ENCODE data around the gene IPO13. TPM values are rescaled to one million over a fixed set of nuclear protein-coding genes. Genes with fewer than 3 reads are reported as not detected.

Gene IPO13
- total RNA-seq, 8 experiments from 2014 or later: 21.1 to 30.4 (median 26.7) TPM

DNA sequence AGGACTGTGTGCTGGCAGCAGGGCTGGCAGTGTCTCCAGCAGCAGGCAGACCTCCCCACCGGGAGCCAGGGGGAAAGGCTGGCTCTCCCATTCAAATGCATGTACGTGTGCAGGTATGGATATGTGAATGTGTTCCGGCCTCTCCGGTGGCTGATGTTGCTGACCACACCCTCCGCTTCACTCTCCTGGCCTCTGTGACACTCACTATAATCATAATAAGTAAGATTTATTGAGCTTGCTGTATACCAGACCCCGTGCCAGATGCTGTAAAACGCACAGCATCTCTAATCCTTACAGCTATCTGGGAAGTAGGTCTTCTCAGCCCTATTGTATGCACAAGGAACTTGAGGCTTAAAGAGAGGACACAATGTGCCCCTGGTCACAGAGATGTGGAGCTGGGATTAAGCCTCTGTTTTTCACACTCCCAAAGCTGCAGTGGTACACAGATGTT is 33.7 kb upstream of the IPO13 start:
- 28 to 83% (median 52%) methylated on average over 2 to 7 of the region's 7 CpGs; no CpG with 5 or more reads in 3 of the 10 experiments for WGBS, 10 experiments
- ATAC-seq (replicated peaks in 6 of 8): peak; percentile 56 to 89 (median 64)
- Histone ChIP-seq H3K27ac (peak overlapping the region in 1 of 2 donors; percentile 14), H3K4me3 (no peak overlapping the region), H3K4me1 (replicated peaks in 1 of 2) (peaks cover 11 to 12% of the 10 kb centered on the region in 2 donors)
- in situ Hi-C loops (cut with MboI; ENCODE audit: low pct_unique_long_range_greater_than_20kb in 2 of 9, low sequenced_read_pairs in 9 of 9, unreplicated experiment in 9 of 9): no loop called here

DNA sequence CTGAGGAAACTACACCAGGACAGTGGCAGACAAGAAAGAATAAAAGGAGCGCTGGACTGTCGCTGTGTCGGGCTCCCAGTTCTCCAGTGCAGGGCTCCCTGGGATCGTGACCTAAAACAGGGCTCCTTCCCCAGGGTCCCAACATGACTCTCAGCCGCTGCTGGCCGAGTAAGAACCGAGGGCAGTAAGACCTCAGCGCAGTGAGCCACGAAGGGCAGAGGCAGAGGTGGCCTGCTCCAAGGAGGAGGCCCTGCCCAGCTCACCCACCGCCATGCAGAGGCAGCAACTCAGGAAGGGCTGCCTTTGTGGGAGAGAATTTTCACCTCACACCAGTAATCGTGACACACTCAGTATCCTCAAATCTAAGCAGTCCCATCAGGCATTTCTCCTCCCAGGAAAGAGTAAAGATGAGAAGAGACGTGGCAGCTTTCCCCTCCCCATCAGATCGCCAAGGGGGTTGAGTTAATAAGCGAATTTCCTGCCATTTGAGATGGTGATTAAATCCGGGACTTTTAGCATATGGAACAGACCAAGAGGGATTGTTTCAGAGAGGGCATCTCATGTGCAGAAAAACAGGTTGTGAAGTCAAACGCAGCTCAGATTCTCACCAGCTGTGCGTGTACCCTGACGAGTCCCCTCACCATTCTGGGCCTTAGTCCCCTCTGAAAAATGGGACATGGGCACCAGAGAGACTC is 32.9 kb upstream of the IPO13 start:
- in situ Hi-C loops (cut with MboI; ENCODE audit: low pct_unique_long_range_greater_than_20kb in 2 of 9, low sequenced_read_pairs in 9 of 9, unreplicated experiment in 9 of 9): no loop called here
- H3K27ac ChIP-seq: no peak overlapping the region
- ATAC-seq (replicated peaks in 6 of 8): peak in 4 of 8 experiments; percentile 10 to 34 (median 26)
- H3K4me3 ChIP-seq: no peak overlapping the region
- peaks cover 11 to 12% of the 10 kb centered on the region in 2 donors for H3K4me1 ChIP-seq (replicated peaks in 1 of 2)
- 48 to 100% (median 69%) methylated on average over 2 to 16 of the region's 18 CpGs; no CpG with 5 or more reads in 3 of the 10 experiments for WGBS, 10 experiments

- H3K4me1 ChIP-seq (replicated peaks in 1 of 2): peaks cover 11 to 12% of the 10 kb centered on the region in 2 donors
- in situ Hi-C loops (cut with MboI; ENCODE audit: low pct_unique_long_range_greater_than_20kb in 2 of 9, low sequenced_read_pairs in 9 of 9, unreplicated experiment in 9 of 9): no loop called here
- WGBS, 10 experiments: 50 to 95% (median 91%) methylated on average over 3 to 9 of the region's 13 CpGs; no CpG with 5 or more reads in 5 of the 10 experiments
- H3K27ac ChIP-seq: no peak overlapping the region
- H3K4me3 ChIP-seq: no peak overlapping the region
- ATAC-seq (replicated peaks in 6 of 8): peak in 2 of 8 experiments; percentile 54 to 66
These were observed 31.9 kb upstream of the IPO13 start for GRCh38 chr1:43914576-43915525.

- in situ Hi-C loops (cut with MboI; ENCODE audit: low pct_unique_long_range_greater_than_20kb in 2 of 9, low sequenced_read_pairs in 9 of 9, unreplicated experiment in 9 of 9): no loop called here
- H3K4me1 ChIP-seq (replicated peaks in 1 of 2): no peaks in the 10 kb centered on the region
- H3K27ac ChIP-seq: no peak overlapping the region
- H3K4me3 ChIP-seq: no peak overlapping the region
- ATAC-seq (replicated peaks in 6 of 8): no peak
- 81 to 100% (median 87%) methylated on average over 1 to 4 of the region's 7 CpGs; no CpG with 5 or more reads in 5 of the 10 experiments for WGBS, 10 experiments
These were observed 26.8 kb upstream of the IPO13 start for GRCh38 chr1:43919906-43920305.

GRCh38 chr1:43921022-43921421 is 25.7 kb upstream of the IPO13 start:
- WGBS, 10 experiments: 94 to 100% (median 98%) methylated on average over 1 to 5 of the region's 6 CpGs; no CpG with 5 or more reads in 6 of the 10 experiments
- H3K4me3 ChIP-seq: no peak overlapping the region
- no peaks in the 10 kb centered on the region for H3K4me1 ChIP-seq (replicated peaks in 1 of 2)
- in situ Hi-C loops (cut with MboI; ENCODE audit: low pct_unique_long_range_greater_than_20kb in 2 of 9, low sequenced_read_pairs in 9 of 9, unreplicated experiment in 9 of 9): no loop called here
- no peak for ATAC-seq (replicated peaks in 6 of 8)
- H3K27ac ChIP-seq: no peak overlapping the region

DNA sequence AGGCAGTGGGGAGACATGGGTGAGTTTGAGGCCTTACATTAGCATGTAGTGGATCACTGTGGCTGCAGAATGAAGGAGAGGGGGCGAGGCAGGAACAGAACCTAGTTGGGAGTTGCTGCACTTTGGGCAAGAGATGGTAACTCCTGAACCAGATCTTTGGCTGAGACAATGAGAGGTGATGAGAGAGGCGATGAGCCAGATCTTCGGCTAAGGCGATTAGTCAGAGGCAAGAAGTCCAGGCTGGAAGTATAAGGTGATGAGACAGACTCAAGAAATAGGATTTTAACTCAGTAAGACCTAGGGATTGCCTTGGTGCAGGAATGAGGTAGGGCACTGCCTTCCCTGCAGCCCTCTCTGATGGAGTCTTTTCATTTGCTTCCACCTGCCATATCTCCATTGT is 22.2 kb upstream of the IPO13 start:
- ATAC-seq (replicated peaks in 6 of 8): no peak
- WGBS, 10 experiments: 50 to 84% (median 71%) methylated on average over 1 to 4 of the region's 4 CpGs; no CpG with 5 or more reads in 4 of the 10 experiments
- Histone ChIP-seq H3K4me3 (no peak overlapping the region), H3K4me1 (replicated peaks in 1 of 2) (no peaks in the 10 kb centered on the region), H3K27ac (no peak overlapping the region)
- in situ Hi-C loops (cut with MboI; ENCODE audit: low pct_unique_long_range_greater_than_20kb in 2 of 9, low sequenced_read_pairs in 9 of 9, unreplicated experiment in 9 of 9): no loop called here

GRCh38 chr1:43925846-43926245 is 20.9 kb upstream of the IPO13 start:
- H3K27ac ChIP-seq: no peak overlapping the region
- H3K4me1 ChIP-seq (replicated peaks in 1 of 2): no peaks in the 10 kb centered on the region
- 78 to 100% (median 100%) methylated on average over 1 to 9 of the region's 9 CpGs; no CpG with 5 or more reads in 2 of the 10 experiments for WGBS, 10 experiments
- in situ Hi-C loops (cut with MboI; ENCODE audit: low pct_unique_long_range_greater_than_20kb in 2 of 9, low sequenced_read_pairs in 9 of 9, unreplicated experiment in 9 of 9): loop anchor here in 5 of 9 experiments (25.0 kb wide), 2 partner anchors 164 to 389 kb away; partner anchors contain the start of gene PTPRF (in 4 of the 5)
- no peak overlapping the region for H3K4me3 ChIP-seq
- ATAC-seq (replicated peaks in 6 of 8): no peak

DNA sequence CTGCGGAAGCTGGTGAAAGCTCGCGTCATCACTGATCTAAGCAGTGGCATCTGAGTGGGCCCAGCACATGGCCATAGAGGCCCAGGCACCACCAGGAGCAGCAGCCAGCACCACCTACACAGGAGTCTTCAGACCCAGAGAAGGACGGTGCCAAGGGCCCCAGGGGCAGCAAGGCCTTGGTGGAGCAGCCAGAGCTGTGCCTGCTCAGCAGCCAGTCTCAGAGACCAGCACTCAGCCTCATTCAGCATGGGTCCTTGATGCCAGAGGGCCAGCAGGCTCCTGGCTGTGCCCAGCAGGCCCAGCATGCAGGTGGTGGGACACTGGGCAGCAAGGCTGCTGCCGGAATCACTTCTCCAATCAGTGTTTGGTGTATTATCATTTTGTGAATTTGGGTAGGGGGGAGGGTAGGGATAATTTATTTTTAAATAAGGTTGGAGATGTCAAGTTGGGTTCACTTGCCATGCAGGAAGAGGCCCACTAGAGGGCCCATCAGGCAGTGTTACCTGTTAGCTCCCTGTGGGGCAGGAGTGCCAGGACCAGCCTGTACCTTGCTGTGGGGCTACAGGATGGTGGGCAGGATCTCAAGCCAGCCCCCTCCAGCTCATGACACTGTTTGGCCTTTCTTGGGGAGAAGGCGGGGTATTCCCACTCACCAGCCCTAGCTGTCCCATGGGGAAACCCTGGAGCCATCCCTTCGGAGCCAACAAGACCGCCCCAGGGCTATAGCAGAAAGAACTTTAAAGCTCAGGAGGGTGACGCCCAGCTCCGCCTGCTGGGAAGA is 16.4 kb upstream of the IPO13 start:
- Histone ChIP-seq H3K27ac (no peak overlapping the region), H3K4me3 (no peak overlapping the region), H3K4me1 (replicated peaks in 1 of 2) (peaks cover 0 to 4% of the 10 kb centered on the region in 2 donors)
- peak in 3 of 8 experiments; percentile 72 to 84 (median 75) for ATAC-seq (replicated peaks in 6 of 8)
- WGBS, 10 experiments: 68 to 100% (median 90%) methylated on average over 3 to 8 of the region's 10 CpGs; no CpG with 5 or more reads in 5 of the 10 experiments
- in situ Hi-C loops (cut with MboI; ENCODE audit: low pct_unique_long_range_greater_than_20kb in 2 of 9, low sequenced_read_pairs in 9 of 9, unreplicated experiment in 9 of 9): loop anchor here in 6 of 9 experiments (10.0 to 25.0 kb wide), 3 partner anchors 166 to 393 kb away; partner anchors contain the start of gene PTPRF (in 4 of the 6)

DNA sequence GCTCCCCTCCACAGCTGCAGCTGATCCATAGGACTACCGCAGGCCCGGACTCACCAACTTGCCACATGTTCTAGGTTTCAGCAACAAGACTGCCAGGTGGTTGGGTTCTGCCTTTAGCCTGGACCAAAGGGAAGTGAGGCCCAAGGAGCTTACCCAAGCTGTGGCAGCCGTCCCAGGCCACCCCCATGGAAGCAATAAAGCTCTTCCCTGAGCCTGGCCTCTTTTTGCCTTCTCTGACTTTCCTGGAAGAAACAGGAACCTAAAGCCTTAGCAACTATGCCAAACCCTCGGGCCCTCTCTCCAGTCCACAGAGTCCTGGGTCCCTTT is 15.8 kb upstream of the IPO13 start:
- WGBS, 10 experiments: 25 to 100% (median 75%) methylated on average over 1 to 4 of the region's 4 CpGs; no CpG with 5 or more reads in 3 of the 10 experiments
- ATAC-seq (replicated peaks in 6 of 8): no peak
- in situ Hi-C loops (cut with MboI; ENCODE audit: low pct_unique_long_range_greater_than_20kb in 2 of 9, low sequenced_read_pairs in 9 of 9, unreplicated experiment in 9 of 9): loop anchor here in 6 of 9 experiments (10.0 to 25.0 kb wide), 3 partner anchors 166 to 394 kb away; partner anchors contain the start of gene PTPRF (in 4 of the 6)
- Histone ChIP-seq H3K27ac (no peak overlapping the region), H3K4me1 (replicated peaks in 1 of 2) (peaks cover 0 to 5% of the 10 kb centered on the region in 2 donors), H3K4me3 (no peak overlapping the region)

DNA sequence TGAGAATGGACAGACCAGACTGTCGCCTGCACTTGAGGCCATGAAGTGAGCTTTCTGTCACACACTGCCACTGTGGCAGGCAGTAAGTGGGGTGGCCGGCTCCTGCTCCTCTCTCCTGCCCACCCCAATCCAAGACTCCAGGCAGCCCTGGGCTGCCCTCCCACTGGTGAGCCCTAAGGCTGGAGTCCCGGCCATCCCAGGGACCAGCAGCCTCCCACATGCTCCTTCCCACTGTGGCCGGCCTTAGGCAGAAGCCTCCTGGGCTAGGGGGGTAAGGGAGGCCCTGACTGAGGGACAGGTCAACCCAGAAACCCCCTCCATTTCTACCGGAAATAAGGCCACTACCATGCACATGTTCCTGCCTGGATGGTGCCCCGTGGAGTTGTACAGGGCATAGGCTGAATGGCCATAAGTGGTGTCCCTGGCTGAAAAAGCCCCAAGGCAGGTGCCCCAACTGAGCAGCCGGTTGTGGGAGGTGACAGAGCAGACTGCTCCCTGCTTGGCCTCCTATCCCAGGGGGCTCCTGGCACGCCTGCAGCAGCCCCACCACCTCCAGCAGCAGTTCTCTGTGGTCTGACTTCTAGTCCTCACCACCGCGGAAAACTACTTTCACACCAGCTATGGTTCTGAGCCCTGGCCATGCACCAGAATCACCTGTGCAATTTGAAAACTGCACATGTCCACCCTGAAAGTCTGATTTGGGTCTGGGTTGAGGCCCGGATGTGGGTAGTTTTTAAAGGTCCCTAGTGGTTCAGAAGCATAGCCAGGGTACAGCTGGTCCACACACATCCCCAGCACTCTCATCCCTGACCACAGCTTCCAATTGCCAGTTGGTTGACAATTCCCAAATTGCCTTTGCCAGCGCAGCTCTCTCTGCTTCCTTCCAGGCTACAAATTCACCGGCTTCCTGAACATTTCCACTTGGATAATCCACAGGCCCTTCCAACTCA is 14.8 kb upstream of the IPO13 start:
- WGBS, 10 experiments: 60 to 100% (median 92%) methylated on average over 1 to 10 of the region's 13 CpGs; no CpG with 5 or more reads in 3 of the 10 experiments
- ATAC-seq (replicated peaks in 6 of 8): no peak
- Histone ChIP-seq H3K4me1 (replicated peaks in 1 of 2) (peaks cover 0 to 6% of the 10 kb centered on the region in 2 donors), H3K27ac (no peak overlapping the region), H3K4me3 (no peak overlapping the region)
- in situ Hi-C loops (cut with MboI; ENCODE audit: low pct_unique_long_range_greater_than_20kb in 2 of 9, low sequenced_read_pairs in 9 of 9, unreplicated experiment in 9 of 9): loop anchor here in 6 of 9 experiments (10.0 to 25.0 kb wide), 3 partner anchors 167 to 395 kb away; partner anchors contain the start of gene PTPRF (in 4 of the 6)

DNA sequence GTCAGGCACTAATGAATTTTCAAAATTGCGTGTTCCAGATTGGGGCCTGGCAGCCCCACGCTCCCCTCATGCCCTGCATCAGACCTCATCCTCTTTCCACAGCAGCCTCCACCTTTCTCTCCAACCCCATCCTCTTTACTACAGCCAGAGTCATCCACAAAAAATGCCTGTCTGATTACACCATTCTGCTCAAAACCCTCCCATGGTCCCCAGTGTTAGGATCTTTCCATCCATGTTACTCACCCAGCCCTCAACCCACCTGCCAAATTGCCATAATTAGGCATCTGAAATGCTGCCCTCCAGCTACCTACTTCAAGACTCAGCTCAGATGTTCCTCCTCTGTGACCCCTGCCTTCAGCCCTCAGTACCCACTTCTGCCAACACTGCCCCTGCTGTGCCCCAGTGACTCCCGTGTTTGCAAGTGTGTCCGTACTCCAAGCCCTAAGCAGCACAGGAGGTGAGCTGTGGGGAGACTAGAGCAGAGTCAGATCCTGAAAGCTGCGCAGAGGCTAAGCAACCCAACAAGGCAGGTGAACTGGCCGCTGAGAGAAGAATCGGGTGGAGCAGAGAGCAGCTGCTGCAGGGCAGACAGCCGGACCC is 13.9 kb upstream of the IPO13 start:
- H3K4me3 ChIP-seq: peak overlapping the region in 1 of 5 donors; percentile 16
- H3K27ac ChIP-seq: no peak overlapping the region
- H3K4me1 ChIP-seq (replicated peaks in 1 of 2): peaks cover 0 to 6% of the 10 kb centered on the region in 2 donors
- in situ Hi-C loops (cut with MboI; ENCODE audit: low pct_unique_long_range_greater_than_20kb in 2 of 9, low sequenced_read_pairs in 9 of 9, unreplicated experiment in 9 of 9): loop anchor here in 6 of 9 experiments (10.0 to 25.0 kb wide), 3 partner anchors 168 to 396 kb away; partner anchors contain the start of gene PTPRF (in 4 of the 6)
- ATAC-seq (replicated peaks in 6 of 8): no peak
- WGBS, 10 experiments: 19 to 100% (median 60%) methylated on average over 1 to 5 of the region's 8 CpGs; no CpG with 5 or more reads in 3 of the 10 experiments

All from motor neuron (in vitro differentiated cells).